Measurements from ENCODE around the gene SLC24A3. TPM values are rescaled to one million over a fixed set of nuclear protein-coding genes. Genes with fewer than 3 reads are reported as not detected.

Gene SLC24A3
- total RNA-seq, 1 experiment from 2014 or later = not detected

DNA sequence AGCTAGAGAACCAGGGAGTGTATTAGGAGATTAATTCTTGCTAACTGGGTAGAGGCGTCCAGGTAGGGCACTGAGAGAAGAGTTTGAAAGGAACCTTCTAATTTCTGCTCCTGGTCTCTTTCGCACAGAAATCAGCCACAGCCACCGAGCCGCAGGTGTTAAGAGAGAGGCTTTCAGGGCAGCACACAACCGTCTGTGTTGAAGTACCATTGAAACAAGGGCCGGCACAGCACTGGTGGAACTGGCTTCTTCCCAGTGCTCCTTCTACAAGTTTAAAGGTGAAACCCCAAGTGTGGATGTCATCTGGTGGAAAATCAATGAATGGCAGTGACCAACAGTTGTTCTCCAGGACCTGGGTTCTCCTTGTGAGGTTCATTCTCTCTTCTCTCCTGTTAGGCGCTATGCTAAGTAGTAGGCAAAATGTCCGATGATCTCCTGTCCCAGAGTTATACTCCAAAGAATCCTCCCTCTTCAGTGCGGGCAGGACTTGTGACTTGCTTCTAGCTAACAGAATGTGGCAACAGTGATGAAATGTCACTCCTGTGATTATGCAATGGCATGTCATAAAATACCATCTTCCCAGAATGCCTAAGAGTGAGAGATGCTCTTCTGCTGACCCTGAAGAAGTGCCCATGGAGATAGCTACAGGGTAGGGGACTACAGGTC lies 530.7 kb downstream of the SLC24A3 start:
- H3K4me3 ChIP-seq = no peak overlapping the region
- no peak overlapping the region for H2AFZ ChIP-seq
- DNase-seq = no peak
- 0 out of 2 replicates have a peak, but pooled peaks cover 3% of the 10 kb centered on the region for H3K9me3 ChIP-seq (ENCODE audit: insufficient read depth, low read depth)
- no peak overlapping the region for H3K27ac ChIP-seq
- H3K36me3 ChIP-seq (ENCODE audit: low read depth) = no peaks in the 10 kb centered on the region
- peaks cover 8% of the 10 kb centered on the region for H3F3A ChIP-seq (ENCODE audit: insufficient read depth, low read depth)
- intact Hi-C loops (cut with micrococcal nuclease; ENCODE audit: unreplicated experiment) = no loop called here
- peaks cover 15% of the 10 kb centered on the region for H3K4me1 ChIP-seq (replicated peaks; ENCODE audit: insufficient read depth)
- no peaks in the 10 kb centered on the region for H3K79me2 ChIP-seq (ENCODE audit: low read depth)
- H3K4me2 ChIP-seq = no peak overlapping the region
- H3K9me2 ChIP-seq (ENCODE audit: insufficient read depth) = no peaks in the 10 kb centered on the region
- TF ChIP-seq EZH2 (IDR thresholded peaks at IDR 0.05; ENCODE audit: low read depth) = no peak
- TF ChIP-seq, protein P1, sequence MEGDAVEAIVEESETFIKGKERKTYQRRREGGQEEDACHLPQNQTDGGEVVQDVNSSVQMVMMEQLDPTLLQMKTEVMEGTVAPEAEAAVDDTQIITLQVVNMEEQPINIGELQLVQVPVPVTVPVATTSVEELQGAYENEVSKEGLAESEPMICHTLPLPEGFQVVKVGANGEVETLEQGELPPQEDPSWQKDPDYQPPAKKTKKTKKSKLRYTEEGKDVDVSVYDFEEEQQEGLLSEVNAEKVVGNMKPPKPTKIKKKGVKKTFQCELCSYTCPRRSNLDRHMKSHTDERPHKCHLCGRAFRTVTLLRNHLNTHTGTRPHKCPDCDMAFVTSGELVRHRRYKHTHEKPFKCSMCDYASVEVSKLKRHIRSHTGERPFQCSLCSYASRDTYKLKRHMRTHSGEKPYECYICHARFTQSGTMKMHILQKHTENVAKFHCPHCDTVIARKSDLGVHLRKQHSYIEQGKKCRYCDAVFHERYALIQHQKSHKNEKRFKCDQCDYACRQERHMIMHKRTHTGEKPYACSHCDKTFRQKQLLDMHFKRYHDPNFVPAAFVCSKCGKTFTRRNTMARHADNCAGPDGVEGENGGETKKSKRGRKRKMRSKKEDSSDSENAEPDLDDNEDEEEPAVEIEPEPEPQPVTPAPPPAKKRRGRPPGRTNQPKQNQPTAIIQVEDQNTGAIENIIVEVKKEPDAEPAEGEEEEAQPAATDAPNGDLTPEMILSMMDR (conservative IDR thresholded peaks at IDR 0.05) = no peak
- no peaks in the 10 kb centered on the region for H3K27me3 ChIP-seq (ENCODE audit: insufficient read depth, low read depth)
- no TSS peak for BruUV-seq (replicated peaks)
- no peaks in the 10 kb centered on the region for H4K20me1 ChIP-seq (ENCODE audit: insufficient read depth)
- POLR2A ChIA-PET (ENCODE audit: unreplicated experiment) = interaction anchor here (0.7 kb wide), 1 partner anchor 19 kb away, joined by 4 read pairs; no protein-coding TSS in a partner anchor
- CTCF ChIA-PET = no interaction called here

DNA sequence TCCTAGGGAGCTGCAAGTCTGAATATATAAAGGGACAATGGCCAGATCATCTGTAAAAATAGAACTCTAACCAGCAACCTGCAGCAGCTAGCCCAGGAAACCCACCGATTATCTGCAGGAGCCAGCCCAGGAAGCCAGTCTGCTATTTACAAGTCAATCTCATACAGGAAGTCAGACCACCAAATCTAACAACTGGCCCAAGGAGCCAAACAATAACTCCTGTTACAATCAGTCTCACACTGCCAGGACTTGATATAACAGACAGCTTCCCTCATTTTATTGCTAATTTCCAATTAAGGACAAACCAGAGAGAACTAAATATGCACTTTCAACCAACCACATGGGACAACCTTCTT lies 531.2 kb downstream of the SLC24A3 start:
- Histone ChIP-seq H3K27me3 (ENCODE audit: insufficient read depth, low read depth) (no peaks in the 10 kb centered on the region), H3K36me3 (ENCODE audit: low read depth) (no peaks in the 10 kb centered on the region), H3K9me3 (ENCODE audit: insufficient read depth, low read depth) (0 out of 2 replicates have a peak, but pooled peaks cover 3% of the 10 kb centered on the region), H4K20me1 (ENCODE audit: insufficient read depth) (no peaks in the 10 kb centered on the region), H3F3A (ENCODE audit: insufficient read depth, low read depth) (0 out of 2 replicates have a peak, but pooled peaks cover 4% of the 10 kb centered on the region), H2AFZ (no peak overlapping the region), H3K9me2 (ENCODE audit: insufficient read depth) (no peaks in the 10 kb centered on the region), H3K27ac (no peak overlapping the region), H3K79me2 (ENCODE audit: low read depth) (no peaks in the 10 kb centered on the region), H3K4me1 (replicated peaks; ENCODE audit: insufficient read depth) (peaks cover 10% of the 10 kb centered on the region), H3K4me3 (no peak overlapping the region), H3K4me2 (no peak overlapping the region)
- no peak for DNase-seq
- POLR2A ChIA-PET (ENCODE audit: unreplicated experiment) = no interaction called here
- TF ChIP-seq EZH2 (IDR thresholded peaks at IDR 0.05; ENCODE audit: low read depth) = no peak
- TF ChIP-seq, protein P1 (conservative IDR thresholded peaks at IDR 0.05) = no peak
- CTCF ChIA-PET = no interaction called here
- intact Hi-C loops (cut with micrococcal nuclease; ENCODE audit: unreplicated experiment) = no loop called here
- BruUV-seq (replicated peaks) = no TSS peak

DNA sequence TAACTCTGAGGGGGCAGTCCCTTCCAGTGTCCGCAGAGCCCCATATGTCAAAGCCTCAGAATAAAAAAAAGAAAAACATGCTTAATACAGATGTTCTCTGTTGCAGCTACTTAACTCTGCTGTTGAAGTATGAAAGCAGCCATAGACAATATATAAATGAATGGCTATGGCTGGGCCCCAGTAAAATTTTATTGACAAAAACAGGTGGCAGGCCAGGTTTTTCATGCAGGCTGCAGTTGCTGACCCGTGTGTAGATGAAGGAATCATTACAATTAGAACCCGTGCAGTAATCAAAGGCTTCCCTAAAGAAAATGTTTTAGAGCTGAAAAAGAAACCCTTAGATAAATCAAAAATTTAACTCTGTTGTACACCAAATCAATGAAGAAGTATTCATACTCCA lies 532.7 kb downstream of the SLC24A3 start:
- H3K27me3 ChIP-seq (ENCODE audit: insufficient read depth, low read depth) = no peaks in the 10 kb centered on the region
- 0 out of 2 replicates have a peak, but pooled peaks cover 8% of the 10 kb centered on the region for H3K9me3 ChIP-seq (ENCODE audit: insufficient read depth, low read depth)
- no peak overlapping the region for H2AFZ ChIP-seq
- intact Hi-C loops (cut with micrococcal nuclease; ENCODE audit: unreplicated experiment) = no loop called here
- DNase-seq = no peak
- H3K79me2 ChIP-seq (ENCODE audit: low read depth) = no peaks in the 10 kb centered on the region
- no peaks in the 10 kb centered on the region for H3K9me2 ChIP-seq (ENCODE audit: insufficient read depth)
- ChIA-PET POLR2A (ENCODE audit: unreplicated experiment) (no interaction called here), CTCF (no interaction called here)
- TF ChIP-seq EZH2 (IDR thresholded peaks at IDR 0.05; ENCODE audit: low read depth) = no peak
- TF ChIP-seq, protein P1 (conservative IDR thresholded peaks at IDR 0.05) = no peak
- H3K4me2 ChIP-seq = no peak overlapping the region
- H3F3A ChIP-seq (ENCODE audit: insufficient read depth, low read depth) = no peaks in the 10 kb centered on the region
- H3K4me3 ChIP-seq = no peak overlapping the region
- no peaks in the 10 kb centered on the region for H4K20me1 ChIP-seq (ENCODE audit: insufficient read depth)
- no TSS peak for BruUV-seq (replicated peaks)
- no peaks in the 10 kb centered on the region for H3K36me3 ChIP-seq (ENCODE audit: low read depth)
- no peaks in the 10 kb centered on the region for H3K4me1 ChIP-seq (replicated peaks; ENCODE audit: insufficient read depth)
- no peak overlapping the region for H3K27ac ChIP-seq

Data from PC-9 (cell line).